H9 (cell line): ENCODE results near the gene TICRR. TPM values are rescaled to one million over a fixed set of nuclear protein-coding genes. Genes with fewer than 3 reads are reported as not detected.

Experiments
- DNase-seq: peaks from one replicate; pipeline ENCODE4 v3.0.0-alpha.2; 2017
- H2AFZ ChIP-seq: one replicate; pipeline ENCODE4 v1.6.1; 2013; ENCODE audit warnings: mild to moderate bottlenecking, low read length, control low read depth, moderate library complexity
- H2AK5ac ChIP-seq: 2 replicates; pipeline ENCODE4 v1.6.1; 2013; ENCODE audit warnings: low read length, control low read depth, mixed read lengths; ENCODE audit not compliant: insufficient read length
- H2BK120ac ChIP-seq: one replicate; pipeline ENCODE4 v1.6.1; 2013; ENCODE audit warnings: low read depth, mild to moderate bottlenecking, low read length, control low read depth, inconsistent platforms; ENCODE audit not compliant: poor library complexity, severe bottlenecking
- H2BK12ac ChIP-seq: 2 replicates; pipeline ENCODE4 v1.6.1; 2013; ENCODE audit warnings: low read length, control low read depth, mixed read lengths, low read depth; ENCODE audit not compliant: insufficient read length
- H2BK15ac ChIP-seq: 2 replicates; pipeline ENCODE4 v1.6.1; 2013; ENCODE audit warnings: low read depth, low read length, control low read depth
- H2BK20ac ChIP-seq: one replicate; pipeline ENCODE4 v1.6.1; 2013; ENCODE audit warnings: low read depth, mild to moderate bottlenecking, low read length, control low read depth, inconsistent platforms; ENCODE audit not compliant: poor library complexity, severe bottlenecking
- H2BK5ac ChIP-seq: 2 replicates; pipeline ENCODE4 v1.6.1; 2013; ENCODE audit warnings: low read length, control low read depth, mixed read lengths; ENCODE audit not compliant: insufficient read length
- H3K14ac ChIP-seq: 2 replicates; pipeline ENCODE4 v1.6.1; 2013; ENCODE audit warnings: low read length, control low read depth; ENCODE audit not compliant: insufficient read depth
- H3K18ac ChIP-seq: 2 replicates; pipeline ENCODE4 v1.6.1; 2013; ENCODE audit warnings: low read depth, mild to moderate bottlenecking, mixed read lengths, low read length, control low read depth; ENCODE audit not compliant: insufficient read length
- H3K23ac ChIP-seq: 2 replicates; pipeline ENCODE4 v1.6.1; 2013; ENCODE audit warnings: low read length, control low read depth, mixed read lengths, low read depth; ENCODE audit not compliant: insufficient read length
- H3K23me2 ChIP-seq: 2 replicates; pipeline ENCODE4 v1.6.1; 2013; ENCODE audit warnings: low read depth, mild to moderate bottlenecking, mixed read lengths, low read length, control low read depth; ENCODE audit not compliant: insufficient read length, poor library complexity, severe bottlenecking
- H3K27ac ChIP-seq: 2 replicates; pipeline ENCODE4 v1.5.1; 2013; ENCODE audit warnings: low read length, control low read depth, mixed read lengths, low read depth; ENCODE audit not compliant: insufficient read length
- H3K27me3 ChIP-seq: 2 replicates; pipeline ENCODE4 v1.6.1; 2013; ENCODE audit warnings: low read length, control low read depth, inconsistent platforms; ENCODE audit not compliant: insufficient read depth
- H3K4ac ChIP-seq: 2 replicates; pipeline ENCODE4 v1.6.1; 2013; ENCODE audit warnings: low read depth, mild to moderate bottlenecking, control low read depth, inconsistent platforms, low read length, moderate library complexity
- H3K4me1 ChIP-seq: 2 replicates; pipeline ENCODE4 v1.6.1; 2013; ENCODE audit warnings: low read length, control low read depth, inconsistent platforms; ENCODE audit not compliant: insufficient read depth
- H3K4me2 ChIP-seq: 2 replicates; pipeline ENCODE4 v1.6.1; 2013; ENCODE audit warnings: low read length, control low read depth, mixed read lengths; ENCODE audit not compliant: insufficient read length, insufficient read depth
- H3K56ac ChIP-seq: 2 replicates; pipeline ENCODE4 v1.6.1; 2013; ENCODE audit warnings: low read depth, mild to moderate bottlenecking, mixed read lengths, low read length, control low read depth; ENCODE audit not compliant: insufficient read length
- H3K79me1 ChIP-seq: 2 replicates; pipeline ENCODE4 v1.6.1; 2013; ENCODE audit warnings: low read depth, mild to moderate bottlenecking, moderate library complexity, low read length, control low read depth, inconsistent platforms; ENCODE audit not compliant: insufficient read depth, poor library complexity, severe bottlenecking
- H3K79me2 ChIP-seq: 2 replicates; pipeline ENCODE4 v1.6.1; 2013; ENCODE audit warnings: low read length, control low read depth, inconsistent platforms; ENCODE audit not compliant: insufficient read depth
- H3K9ac ChIP-seq: 2 replicates; pipeline ENCODE4 v1.6.1; 2013; ENCODE audit warnings: low read length, control low read depth, mixed read lengths; ENCODE audit not compliant: insufficient read length; ENCODE audit errors: extremely low read depth
- H3K9me3 ChIP-seq: one replicate; pipeline ENCODE4 v1.6.1; 2013; ENCODE audit warnings: low read depth, low read length, inconsistent platforms; ENCODE audit not compliant: control insufficient read depth
- H3T11ph ChIP-seq: one replicate; pipeline ENCODE4 v1.6.1; 2013; ENCODE audit warnings: mild to moderate bottlenecking, low read length, control low read depth, inconsistent platforms
- H4K20me1 ChIP-seq: one replicate; pipeline ENCODE4 v1.6.1; 2013; ENCODE audit not compliant: control insufficient read depth, insufficient read length, insufficient read depth
- H4K5ac ChIP-seq: 2 replicates; pipeline ENCODE4 v1.6.1; 2013; ENCODE audit warnings: low read depth, mild to moderate bottlenecking, mixed read lengths, low read length, control low read depth; ENCODE audit not compliant: insufficient read length
- H4K8ac ChIP-seq: replicated peaks from 2 replicates; pipeline ENCODE4 v1.6.1; 2013; ENCODE audit warnings: low read length, control low read depth, mixed read lengths, low read depth; ENCODE audit not compliant: insufficient read length
- H4K91ac ChIP-seq: 2 replicates; pipeline ENCODE4 v1.6.1; 2013; ENCODE audit warnings: low read depth, mild to moderate bottlenecking, moderate library complexity, mixed read lengths, low read length, control low read depth; ENCODE audit not compliant: insufficient read length
- H3K27ac Mint-ChIP-seq, 3 experiments: 2 replicates in 2 of 3; 3 replicates in 1 of 3; pipeline ENCODE4 v1.8.0; 2020 to 2021; ENCODE audit warnings: mixed read lengths in 3 of 3, mild to moderate bottlenecking in 1 of 3, moderate library complexity in 1 of 3
- H3K27me3 Mint-ChIP-seq: 2 replicates; pipeline ENCODE4 v1.8.0; 2021; ENCODE audit warnings: low read depth, mild to moderate bottlenecking, moderate library complexity, mixed read lengths
- H3K36me3 Mint-ChIP-seq, 3 experiments: 2 replicates in 2 of 3; 3 replicates in 1 of 3; pipeline ENCODE4 v1.8.0; 2020 to 2021; ENCODE audit warnings: low read depth in 3 of 3, mixed read lengths in 3 of 3; ENCODE audit not compliant: insufficient read depth in 1 of 3
- H3K4me1 Mint-ChIP-seq, 2 experiments: 2 replicates each; pipeline ENCODE4 v1.8.0; 2020; ENCODE audit warnings: mixed read lengths in 2 of 2
- H3K4me3 Mint-ChIP-seq, 2 experiments: 2 replicates in 1 of 2; 3 replicates in 1 of 2; pipeline ENCODE4 v1.8.0; 2020 to 2021; ENCODE audit warnings: mild to moderate bottlenecking in 2 of 2, mixed read lengths in 2 of 2, moderate library complexity in 1 of 2
- H3K9me3 Mint-ChIP-seq, 2 experiments: 2 replicates in 1 of 2; 3 replicates in 1 of 2; pipeline ENCODE4 v1.8.0; 2020; ENCODE audit warnings: mild to moderate bottlenecking in 2 of 2, mixed read lengths in 2 of 2, moderate library complexity in 1 of 2
- WGBS: extraction: QIAGEN DNeasy Blood & Tissue Kit; methylation state at CpG from one replicate; pipeline ENCODE4 v1.1.7; 2013; ENCODE audit warnings: missing lambda C conversion rate, low lambda C conversion rate, mixed read lengths; ENCODE audit not compliant: insufficient read length; ENCODE audit errors: extremely low coverage; 5-methylcytosine and 5-hydroxymethylcytosine counted together
- total RNA-seq: library from RNA; stranded (reverse); gene quantifications from 2 replicates; pipeline ENCODE4 v1.2.1, GENCODE V29; 2021
- TF ChIP-seq, protein P1 (sequence below): fragments of 200-600 bp; sonication (generic); conservative IDR thresholded peaks from 3 replicates; pipeline ENCODE4 v1.8.0; 2021; ENCODE audit warnings: antibody characterized with exemption, mild to moderate bottlenecking

TICRR gene
- total RNA-seq, 1 experiment from 2014 or later = 26.0 TPM

- no peak overlapping the region for H3K56ac ChIP-seq
- no peak overlapping the region for H3T11ph ChIP-seq
- H2AK5ac ChIP-seq = no peak overlapping the region
- H2BK20ac ChIP-seq = no peak overlapping the region
- no peak overlapping the region for H2BK12ac ChIP-seq
- no peaks in the 10 kb centered on the region for H3K9me3 ChIP-seq
- no peak overlapping the region for H3K9ac ChIP-seq
- H3K79me1 ChIP-seq = no peaks in the 10 kb centered on the region
- Mint-ChIP-seq H3K9me3 (no peaks in the 10 kb centered on the region), H3K27me3 (peaks cover 9% of the 10 kb centered on the region), H3K36me3 (no peaks in the 10 kb centered on the region), H3K4me3 (no peak overlapping the region), H3K4me1 (peaks cover 2 to 6% of the 10 kb centered on the region in 2 experiments; a peak in 2 of 4 replicates), H3K27ac (no peak overlapping the region)
- H3K23me2 ChIP-seq = no peaks in the 10 kb centered on the region
- WGBS = no CpG with 5 or more reads among the region's 4 CpGs
- H4K20me1 ChIP-seq = no peaks in the 10 kb centered on the region
- no peak overlapping the region for H4K8ac ChIP-seq
- no peaks in the 10 kb centered on the region for H3K4me1 ChIP-seq
- no peak overlapping the region for H3K27ac ChIP-seq
- no peak overlapping the region for H3K18ac ChIP-seq
- TF ChIP-seq, protein P1, sequence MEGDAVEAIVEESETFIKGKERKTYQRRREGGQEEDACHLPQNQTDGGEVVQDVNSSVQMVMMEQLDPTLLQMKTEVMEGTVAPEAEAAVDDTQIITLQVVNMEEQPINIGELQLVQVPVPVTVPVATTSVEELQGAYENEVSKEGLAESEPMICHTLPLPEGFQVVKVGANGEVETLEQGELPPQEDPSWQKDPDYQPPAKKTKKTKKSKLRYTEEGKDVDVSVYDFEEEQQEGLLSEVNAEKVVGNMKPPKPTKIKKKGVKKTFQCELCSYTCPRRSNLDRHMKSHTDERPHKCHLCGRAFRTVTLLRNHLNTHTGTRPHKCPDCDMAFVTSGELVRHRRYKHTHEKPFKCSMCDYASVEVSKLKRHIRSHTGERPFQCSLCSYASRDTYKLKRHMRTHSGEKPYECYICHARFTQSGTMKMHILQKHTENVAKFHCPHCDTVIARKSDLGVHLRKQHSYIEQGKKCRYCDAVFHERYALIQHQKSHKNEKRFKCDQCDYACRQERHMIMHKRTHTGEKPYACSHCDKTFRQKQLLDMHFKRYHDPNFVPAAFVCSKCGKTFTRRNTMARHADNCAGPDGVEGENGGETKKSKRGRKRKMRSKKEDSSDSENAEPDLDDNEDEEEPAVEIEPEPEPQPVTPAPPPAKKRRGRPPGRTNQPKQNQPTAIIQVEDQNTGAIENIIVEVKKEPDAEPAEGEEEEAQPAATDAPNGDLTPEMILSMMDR = no peak
- no peak for DNase-seq
- H4K5ac ChIP-seq = no peak overlapping the region
- no peak overlapping the region for H3K23ac ChIP-seq
- H2BK120ac ChIP-seq = no peak overlapping the region
- H2AFZ ChIP-seq = no peak overlapping the region
- no peaks in the 10 kb centered on the region for H3K79me2 ChIP-seq
- no peak overlapping the region for H3K4me2 ChIP-seq
- H3K4ac ChIP-seq = no peak overlapping the region
- H3K14ac ChIP-seq = no peak overlapping the region
- no peak overlapping the region for H2BK5ac ChIP-seq
- H4K91ac ChIP-seq = no peak overlapping the region
- H3K27me3 ChIP-seq = no peaks in the 10 kb centered on the region
- H2BK15ac ChIP-seq = no peak overlapping the region
These were observed 23.7 kb upstream of the TICRR start for GRCh38 chr15:89551550-89551949.
